ENCODE measurements around the gene RPS2.

RPS2 gene

DNA sequence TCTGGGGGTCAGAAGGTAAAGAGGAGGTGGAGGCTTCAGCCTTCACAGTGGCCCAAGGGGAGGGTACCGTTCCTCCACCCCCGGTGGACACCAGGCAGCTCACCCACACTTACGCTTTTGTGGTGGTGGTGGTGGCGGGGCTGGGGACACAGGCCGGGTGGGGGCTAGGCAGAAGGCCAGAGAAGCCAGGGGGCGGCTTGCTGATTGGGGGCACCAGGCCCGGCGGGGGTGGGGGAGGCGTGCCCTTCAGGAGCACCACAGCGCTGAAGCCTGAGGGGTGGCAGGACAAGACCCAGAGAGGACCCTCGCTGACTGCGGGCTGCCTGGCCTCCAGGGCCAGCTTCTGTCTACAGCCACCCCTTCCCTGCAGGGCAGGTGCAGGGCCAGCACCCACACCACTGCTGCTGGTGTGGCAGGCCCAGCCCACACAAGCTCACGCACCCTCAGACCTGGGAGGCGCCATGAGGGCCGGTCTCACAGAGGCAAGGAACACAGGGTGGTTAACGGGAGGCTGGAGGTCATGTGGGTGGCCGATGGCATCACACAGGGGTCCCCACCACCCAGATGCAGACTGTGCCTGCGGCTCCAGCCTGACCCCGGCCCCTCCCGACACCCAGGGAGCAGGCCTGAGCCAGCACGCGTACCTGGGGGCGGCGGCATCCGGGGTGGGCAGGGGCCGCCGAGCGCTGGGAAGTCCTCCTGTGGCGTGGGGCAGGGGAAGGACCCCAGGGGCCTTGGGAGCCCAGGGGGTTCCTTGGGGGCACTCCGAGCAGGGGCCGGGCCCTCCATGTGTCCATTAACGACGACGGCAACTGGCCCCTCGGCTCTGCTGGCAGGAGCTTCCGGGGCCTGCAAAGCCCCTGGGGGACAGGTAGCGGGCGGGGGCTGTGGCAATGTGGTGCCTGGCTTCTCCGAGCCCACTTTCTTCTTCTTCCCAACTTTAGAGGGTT lies 34.5 kb upstream of the RPS2 start:
- Histone ChIP-seq H3K27ac (ENCODE audit: low read depth, low read length) (no peak overlapping the region), H2AFZ (ENCODE audit: low read length, unreplicated experiment) (no peak overlapping the region), H3K4me3 (ENCODE audit: low read depth, low read length) (no peak overlapping the region), H3K79me2 (ENCODE audit: control insufficient read depth, insufficient read depth, low read length, unreplicated experiment) (peaks cover 11% of the 10 kb centered on the region), H3K36me3 (ENCODE audit: insufficient read depth, low read length) (peaks cover 15% of the 10 kb centered on the region; the same call in 1 of the 2 replicates), H3K4me1 (ENCODE audit: control insufficient read depth, insufficient read depth, low read length, unreplicated experiment) (peaks cover 13% of the 10 kb centered on the region), H3K27me3 (ENCODE audit: insufficient read depth, low read length) (no peaks in the 10 kb centered on the region)

DNA sequence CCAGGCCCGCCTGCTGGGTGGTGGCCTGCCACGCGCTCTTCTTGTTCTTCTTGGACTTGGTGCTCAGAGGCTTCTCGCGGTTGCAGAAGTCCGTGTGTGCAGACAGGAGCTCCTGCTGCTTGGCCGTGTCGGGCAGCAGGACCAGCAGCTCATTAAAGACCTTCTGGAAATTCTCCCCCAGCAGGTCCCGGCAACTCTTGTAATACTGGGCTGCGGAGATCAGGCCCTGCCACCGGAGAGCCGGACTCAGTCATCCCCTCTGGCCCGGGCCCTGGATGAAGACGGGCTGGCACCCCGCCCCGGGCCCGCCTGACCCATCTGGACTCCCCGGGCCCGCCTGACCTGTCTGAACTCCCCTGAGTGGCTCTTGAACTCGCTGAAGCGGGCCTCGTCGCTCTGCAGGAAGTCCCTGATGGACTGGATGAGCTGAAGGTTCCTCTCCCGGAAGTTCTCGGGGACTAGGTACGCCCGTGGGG lies 33.8 kb upstream of the RPS2 start:
- Histone ChIP-seq H2AFZ (ENCODE audit: low read length, unreplicated experiment) (no peak overlapping the region), H3K36me3 (ENCODE audit: insufficient read depth, low read length) (peaks cover 15% of the 10 kb centered on the region; the same call in 1 of the 2 replicates), H3K4me1 (ENCODE audit: control insufficient read depth, insufficient read depth, low read length, unreplicated experiment) (peaks cover 14% of the 10 kb centered on the region), H3K27me3 (ENCODE audit: insufficient read depth, low read length) (no peaks in the 10 kb centered on the region), H3K4me3 (ENCODE audit: low read depth, low read length) (no peak overlapping the region), H3K79me2 (ENCODE audit: control insufficient read depth, insufficient read depth, low read length, unreplicated experiment) (peaks cover 6% of the 10 kb centered on the region), H3K27ac (ENCODE audit: low read depth, low read length) (no peak overlapping the region)

DNA sequence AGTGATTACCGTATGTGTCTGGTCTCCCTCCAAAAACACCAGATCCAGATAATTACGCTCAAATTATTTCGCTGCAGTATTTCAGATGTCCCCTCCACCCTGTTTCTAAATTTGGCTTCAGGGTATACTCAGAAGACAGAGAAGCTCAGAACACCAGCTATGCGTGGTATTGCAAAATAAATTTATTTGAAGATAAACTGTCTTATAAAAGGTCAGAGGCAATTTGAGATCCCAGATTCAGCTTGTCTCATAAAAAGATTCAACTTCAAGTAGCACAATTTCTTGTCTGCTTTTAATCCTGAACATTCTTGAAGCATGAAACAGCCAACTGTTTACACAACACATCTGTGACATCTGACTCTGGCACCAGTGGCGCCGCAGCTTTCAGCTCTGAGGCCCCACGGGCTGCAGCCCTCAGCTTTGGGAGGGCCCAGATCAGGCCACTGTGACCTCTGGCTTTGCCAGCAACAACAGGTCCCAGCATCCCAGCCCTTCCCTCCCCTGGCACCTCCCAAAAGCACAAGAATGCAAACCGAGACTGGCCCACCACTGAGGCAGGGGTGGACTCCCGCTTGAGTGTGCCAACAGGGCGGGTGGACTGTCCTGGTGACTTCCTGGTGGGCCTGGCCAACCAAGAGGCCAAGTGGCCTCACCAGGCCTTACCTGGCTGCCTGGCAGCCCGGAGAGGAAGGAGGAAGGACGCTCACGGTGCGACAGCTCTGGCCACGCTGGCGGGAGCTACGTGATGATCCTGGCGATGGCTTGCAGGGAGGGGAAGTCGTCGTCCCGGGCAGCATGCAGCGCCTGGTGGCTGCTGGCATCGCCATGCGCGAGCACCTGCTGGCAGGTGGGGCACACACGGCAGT lies 33.1 kb upstream of the RPS2 start:
- no peak overlapping the region for H3K4me3 ChIP-seq (ENCODE audit: low read depth, low read length)
- no peaks in the 10 kb centered on the region for H3K79me2 ChIP-seq (ENCODE audit: control insufficient read depth, insufficient read depth, low read length, unreplicated experiment)
- no peaks in the 10 kb centered on the region for H3K27me3 ChIP-seq (ENCODE audit: insufficient read depth, low read length)
- H3K4me1 ChIP-seq (ENCODE audit: control insufficient read depth, insufficient read depth, low read length, unreplicated experiment) = peaks cover 17% of the 10 kb centered on the region
- no peak overlapping the region for H2AFZ ChIP-seq (ENCODE audit: low read length, unreplicated experiment)
- no peak overlapping the region for H3K27ac ChIP-seq (ENCODE audit: low read depth, low read length)
- peaks cover 12% of the 10 kb centered on the region; the same call in 1 of the 2 replicates for H3K36me3 ChIP-seq (ENCODE audit: insufficient read depth, low read length)

DNA sequence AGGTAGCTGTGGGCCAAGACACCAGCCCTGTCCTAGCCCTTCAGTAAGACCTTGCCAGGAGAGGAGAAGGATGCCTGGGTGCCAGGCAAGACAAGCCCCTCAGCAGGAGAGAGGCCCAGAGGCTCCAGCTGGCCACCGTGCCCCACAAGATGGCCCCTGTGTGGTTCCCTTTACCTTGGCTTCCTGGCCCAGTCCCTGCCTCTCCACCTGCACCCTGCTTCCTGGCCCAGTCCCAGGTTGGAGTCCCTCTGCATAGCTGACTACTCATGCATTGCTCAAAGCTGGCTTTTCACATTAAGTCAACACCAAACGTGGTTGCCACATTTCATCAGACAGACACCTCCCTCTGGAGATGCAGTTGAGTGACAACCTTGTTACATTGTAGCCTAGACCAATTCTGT lies 29.1 kb upstream of the RPS2 start:
- H3K4me3 ChIP-seq (ENCODE audit: low read depth, low read length) = no peak overlapping the region
- H3K27ac ChIP-seq (ENCODE audit: low read depth, low read length) = no peak overlapping the region
- H3K4me1 ChIP-seq (ENCODE audit: control insufficient read depth, insufficient read depth, low read length, unreplicated experiment) = peaks cover 25% of the 10 kb centered on the region
- H3K27me3 ChIP-seq (ENCODE audit: insufficient read depth, low read length) = peaks cover 24% of the 10 kb centered on the region
- no peak overlapping the region for H2AFZ ChIP-seq (ENCODE audit: low read length, unreplicated experiment)
- H3K79me2 ChIP-seq (ENCODE audit: control insufficient read depth, insufficient read depth, low read length, unreplicated experiment) = no peaks in the 10 kb centered on the region
- H3K36me3 ChIP-seq (ENCODE audit: insufficient read depth, low read length) = no peaks in the 10 kb centered on the region

DNA sequence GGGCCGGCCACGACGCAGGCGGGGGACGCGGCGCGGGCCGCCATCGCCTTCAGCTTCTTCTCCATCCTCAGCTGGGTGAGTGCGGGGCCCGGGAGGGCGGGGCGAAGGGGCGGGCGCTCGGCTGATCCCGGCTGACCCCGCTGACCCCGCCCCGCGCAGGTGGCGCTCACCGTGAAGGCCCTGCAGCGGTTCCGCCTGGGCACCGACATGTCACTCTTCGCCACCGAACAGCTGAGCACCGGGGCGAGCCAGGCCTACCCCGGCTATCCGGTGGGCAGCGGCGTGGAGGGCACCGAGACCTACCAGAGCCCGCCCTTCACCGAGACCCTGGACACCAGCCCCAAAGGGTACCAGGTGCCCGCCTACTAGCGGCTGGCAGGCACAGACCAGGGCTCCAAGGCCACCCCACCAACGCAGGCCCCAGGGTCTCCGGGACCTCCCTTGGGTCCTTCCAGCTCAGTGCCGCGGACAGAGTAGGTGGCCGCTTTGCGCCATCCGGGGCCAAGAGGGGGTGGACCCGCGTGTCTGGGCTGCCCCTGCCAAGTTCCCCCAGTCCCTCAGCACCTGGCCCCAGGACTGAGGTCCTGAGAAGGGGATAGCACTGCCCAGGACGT lies 28.2 kb upstream of the RPS2 start:
- H3K4me1 ChIP-seq (ENCODE audit: control insufficient read depth, insufficient read depth, low read length, unreplicated experiment) = peaks cover 21% of the 10 kb centered on the region
- H3K27me3 ChIP-seq (ENCODE audit: insufficient read depth, low read length) = peaks cover 24% of the 10 kb centered on the region
- no peak overlapping the region for H3K27ac ChIP-seq (ENCODE audit: low read depth, low read length)
- H3K36me3 ChIP-seq (ENCODE audit: insufficient read depth, low read length) = no peaks in the 10 kb centered on the region
- H3K4me3 ChIP-seq (ENCODE audit: low read depth, low read length) = peak overlapping the region; percentile 76
- H2AFZ ChIP-seq (ENCODE audit: low read length, unreplicated experiment) = peak overlapping the region; percentile 91
- no peaks in the 10 kb centered on the region for H3K79me2 ChIP-seq (ENCODE audit: control insufficient read depth, insufficient read depth, low read length, unreplicated experiment)

DNA sequence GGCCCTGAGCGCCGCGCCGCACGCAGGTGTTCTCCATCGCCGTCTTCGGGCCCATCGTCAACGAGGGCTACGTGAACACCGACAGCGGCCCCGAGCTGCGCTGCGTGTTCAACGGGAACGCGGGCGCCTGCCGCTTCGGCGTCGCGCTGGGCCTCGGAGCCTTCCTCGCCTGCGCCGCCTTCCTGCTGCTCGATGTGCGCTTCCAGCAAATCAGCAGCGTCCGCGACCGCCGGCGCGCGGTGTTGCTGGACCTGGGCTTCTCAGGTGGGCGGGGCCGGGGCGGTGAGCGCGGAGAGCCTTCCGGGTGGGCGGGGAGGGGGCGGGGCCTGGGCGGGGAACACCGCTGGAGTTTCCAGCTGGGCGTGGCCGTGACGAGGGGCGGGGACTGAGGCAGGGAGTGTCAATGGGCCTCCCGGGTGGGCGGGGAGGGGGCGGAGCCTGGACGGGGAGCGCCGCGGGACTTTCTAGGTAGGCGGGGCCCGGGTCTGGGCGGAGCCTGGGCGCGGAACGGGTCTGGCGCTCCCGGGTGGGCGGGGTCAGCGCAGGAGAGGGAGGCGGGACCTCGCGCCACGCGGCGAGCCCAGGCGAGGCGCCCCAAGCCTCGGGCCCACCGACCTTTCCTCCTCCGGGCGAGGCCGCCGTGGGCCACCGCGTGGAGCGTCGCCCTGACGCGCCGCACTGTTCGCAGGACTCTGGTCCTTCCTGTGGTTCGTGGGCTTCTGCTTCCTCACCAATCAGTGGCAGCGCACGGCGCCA lies 27.5 kb upstream of the RPS2 start:
- no peaks in the 10 kb centered on the region for H3K36me3 ChIP-seq (ENCODE audit: insufficient read depth, low read length)
- peak overlapping the region; percentile 76 for H3K4me3 ChIP-seq (ENCODE audit: low read depth, low read length)
- H3K4me1 ChIP-seq (ENCODE audit: control insufficient read depth, insufficient read depth, low read length, unreplicated experiment) = peaks cover 15% of the 10 kb centered on the region
- H3K27ac ChIP-seq (ENCODE audit: low read depth, low read length) = no peak overlapping the region
- H3K79me2 ChIP-seq (ENCODE audit: control insufficient read depth, insufficient read depth, low read length, unreplicated experiment) = no peaks in the 10 kb centered on the region
- H2AFZ ChIP-seq (ENCODE audit: low read length, unreplicated experiment) = peak overlapping the region; percentile 91
- H3K27me3 ChIP-seq (ENCODE audit: insufficient read depth, low read length) = peaks cover 24% of the 10 kb centered on the region

DNA sequence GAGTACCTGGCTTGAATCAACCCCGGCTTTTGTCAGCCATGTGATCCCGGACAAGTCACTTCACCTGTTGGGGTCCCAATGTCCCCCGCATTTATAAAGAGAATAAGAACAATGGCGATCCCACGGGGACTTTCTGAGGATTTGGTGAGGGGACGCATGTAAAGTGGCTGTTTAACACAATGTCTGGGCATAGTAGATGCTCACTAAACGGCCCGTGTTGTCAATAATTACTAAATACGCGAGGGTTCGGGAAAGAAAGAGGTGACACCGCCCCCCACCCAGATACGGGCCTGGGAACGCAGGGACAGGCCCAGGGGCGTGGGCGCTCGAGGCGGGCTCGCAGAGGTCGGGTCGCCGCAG lies 26.9 kb upstream of the RPS2 start:
- peaks cover 24% of the 10 kb centered on the region for H3K27me3 ChIP-seq (ENCODE audit: insufficient read depth, low read length)
- peak overlapping the region; percentile 65 for H3K4me3 ChIP-seq (ENCODE audit: low read depth, low read length)
- peaks cover 15% of the 10 kb centered on the region for H3K4me1 ChIP-seq (ENCODE audit: control insufficient read depth, insufficient read depth, low read length, unreplicated experiment)
- H3K36me3 ChIP-seq (ENCODE audit: insufficient read depth, low read length) = peaks cover 3% of the 10 kb centered on the region; the same call in 1 of the 2 replicates
- H3K27ac ChIP-seq (ENCODE audit: low read depth, low read length) = no peak overlapping the region
- H3K79me2 ChIP-seq (ENCODE audit: control insufficient read depth, insufficient read depth, low read length, unreplicated experiment) = no peaks in the 10 kb centered on the region
- peak overlapping the region; percentile 68 for H2AFZ ChIP-seq (ENCODE audit: low read length, unreplicated experiment)

DNA sequence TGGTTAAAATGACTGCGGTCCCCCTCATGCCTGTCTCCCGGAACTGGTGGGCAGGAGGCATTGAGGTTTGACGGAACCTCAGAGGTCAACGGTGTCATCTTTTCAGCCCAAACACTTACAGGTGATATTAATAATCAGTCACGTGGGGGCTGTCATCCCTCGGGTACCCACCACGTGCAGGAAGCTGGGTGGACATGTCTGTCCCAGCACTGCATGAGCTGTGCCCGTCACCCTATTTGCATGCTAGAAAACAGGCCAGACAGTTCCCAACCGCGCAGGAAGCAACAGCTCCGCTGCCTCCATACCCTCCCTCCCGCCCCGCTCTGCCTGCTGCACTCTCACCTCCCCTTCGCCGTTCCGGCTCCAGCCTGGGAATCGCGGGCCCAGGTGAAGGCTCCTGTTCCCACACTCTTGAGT lies 26.5 kb upstream of the RPS2 start:
- H3K79me2 ChIP-seq (ENCODE audit: control insufficient read depth, insufficient read depth, low read length, unreplicated experiment) = no peaks in the 10 kb centered on the region
- no peak overlapping the region for H2AFZ ChIP-seq (ENCODE audit: low read length, unreplicated experiment)
- peaks cover 6% of the 10 kb centered on the region; the same call in 1 of the 2 replicates for H3K36me3 ChIP-seq (ENCODE audit: insufficient read depth, low read length)
- H3K4me1 ChIP-seq (ENCODE audit: control insufficient read depth, insufficient read depth, low read length, unreplicated experiment) = peaks cover 15% of the 10 kb centered on the region
- peak overlapping the region; percentile 65; the same call in 1 of the 2 replicates for H3K4me3 ChIP-seq (ENCODE audit: low read depth, low read length)
- no peak overlapping the region for H3K27ac ChIP-seq (ENCODE audit: low read depth, low read length)
- peaks cover 24% of the 10 kb centered on the region for H3K27me3 ChIP-seq (ENCODE audit: insufficient read depth, low read length)

DNA sequence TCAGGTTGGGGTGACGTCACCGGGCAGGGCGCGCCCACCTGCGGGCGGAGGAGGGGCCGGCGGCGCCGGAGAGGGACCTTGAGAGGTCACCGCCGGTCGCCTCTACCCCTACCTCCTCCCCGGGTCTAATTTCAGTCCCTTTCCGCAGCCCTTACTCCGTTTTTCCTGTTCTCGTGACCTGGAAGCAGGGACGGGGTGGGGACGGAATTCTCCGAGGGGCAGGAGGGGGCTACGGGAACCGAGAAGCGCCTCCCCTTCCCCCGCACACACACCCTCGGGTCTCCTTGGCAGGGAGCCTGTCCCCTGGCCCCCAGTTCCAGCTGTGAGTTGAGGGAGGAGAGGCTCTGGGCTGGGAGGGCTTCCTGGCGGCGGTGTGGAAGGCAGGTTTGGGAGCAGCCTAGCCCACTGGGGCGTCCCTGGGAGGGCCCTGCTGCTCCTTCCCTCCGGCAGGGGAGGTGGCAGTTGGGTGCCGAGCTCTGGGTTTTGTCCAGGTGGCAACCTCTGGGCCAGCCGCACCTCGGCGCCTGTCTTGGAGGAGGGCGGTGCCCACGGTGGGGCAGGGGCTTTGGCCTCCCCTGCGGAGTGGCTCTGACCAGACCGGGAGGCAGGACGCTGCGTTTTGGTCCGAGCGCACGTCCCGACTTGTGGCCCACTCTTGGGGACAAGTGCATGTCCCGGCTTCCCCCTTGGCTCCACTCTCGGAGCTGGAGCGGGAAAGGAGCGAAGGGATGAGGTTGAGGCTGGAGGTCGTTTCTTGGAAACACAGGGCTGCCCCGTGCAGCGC lies 25.9 kb upstream of the RPS2 start:
- peaks cover 24% of the 10 kb centered on the region for H3K27me3 ChIP-seq (ENCODE audit: insufficient read depth, low read length)
- peaks cover 6% of the 10 kb centered on the region; the same call in 1 of the 2 replicates for H3K36me3 ChIP-seq (ENCODE audit: insufficient read depth, low read length)
- peaks cover 16% of the 10 kb centered on the region for H3K4me1 ChIP-seq (ENCODE audit: control insufficient read depth, insufficient read depth, low read length, unreplicated experiment)
- H3K4me3 ChIP-seq (ENCODE audit: low read depth, low read length) = peak overlapping the region; percentile 62
- H3K27ac ChIP-seq (ENCODE audit: low read depth, low read length) = no peak overlapping the region
- peaks cover 6% of the 10 kb centered on the region for H3K79me2 ChIP-seq (ENCODE audit: control insufficient read depth, insufficient read depth, low read length, unreplicated experiment)
- H2AFZ ChIP-seq (ENCODE audit: low read length, unreplicated experiment) = no peak overlapping the region

All from ACC112 (cell line).